Hindlimb muscle (tissue), 1 donor: Measurements from ENCODE around the gene SLC25A3. TPM values are rescaled to one million over a fixed set of nuclear protein-coding genes. Genes with fewer than 3 reads are reported as not detected.

Experiments used
- polyA plus RNA-seq: library from polyadenylated mRNA; unstranded; fragments of 120-200 nt; gene quantifications from one replicate; pipeline ENCODE4 v1.2.1, GENCODE V29; 2013; ENCODE audit not compliant: insufficient read length

SLC25A3 gene
- polyA plus RNA-seq, 1 donor = 625 TPM

Other genes starting within 250 kb of the SLC25A3 start
- 72.4 TPM for gene TMPO, start 78.1 kb upstream of the SLC25A3 start, polyA plus RNA-seq
- gene IKBIP, start 51.1 kb downstream of the SLC25A3 start, polyA plus RNA-seq = 18.0 TPM
- 27.4 TPM for gene APAF1, start 51.6 kb downstream of the SLC25A3 start, polyA plus RNA-seq